HG03457 (cell line): Measurements from ENCODE around the gene RAB17.

Experiments
- ATAC-seq: cut with Tn5 transposase; IDR thresholded peaks from one replicate; pipeline ENCODE4 v1.9.1; 2021; ENCODE audit warnings: moderate number of reproducible peaks; ENCODE audit not compliant: unreplicated experiment

Gene RAB17

DNA sequence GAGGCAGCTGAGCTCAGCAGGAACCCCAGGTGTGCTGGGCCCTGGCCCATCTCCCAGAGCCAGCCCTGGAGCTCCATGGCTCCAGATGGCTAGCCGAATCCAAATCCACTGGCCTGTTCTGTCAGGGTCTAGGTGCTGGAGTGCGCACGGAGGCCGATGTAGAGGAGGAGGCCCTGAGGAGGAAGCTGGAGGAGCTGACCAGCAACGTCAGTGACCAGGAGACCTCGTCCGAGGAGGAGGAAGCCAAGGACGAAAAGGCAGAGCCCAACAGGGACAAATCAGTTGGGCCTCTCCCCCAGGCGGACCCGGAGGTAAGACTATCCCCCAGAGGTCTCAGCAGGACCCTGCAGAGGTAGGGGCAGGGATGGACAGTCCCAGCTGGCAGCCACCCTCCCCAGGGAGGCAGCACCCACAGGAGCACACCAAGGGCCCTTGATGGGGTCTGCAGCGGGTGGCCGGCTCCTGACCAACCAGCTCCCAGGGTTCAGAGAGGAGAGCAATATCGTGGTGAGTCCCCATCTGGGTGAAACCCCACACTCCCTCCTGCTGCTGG, 50.2 kb downstream of the RAB17 start:
- no peak for ATAC-seq

DNA sequence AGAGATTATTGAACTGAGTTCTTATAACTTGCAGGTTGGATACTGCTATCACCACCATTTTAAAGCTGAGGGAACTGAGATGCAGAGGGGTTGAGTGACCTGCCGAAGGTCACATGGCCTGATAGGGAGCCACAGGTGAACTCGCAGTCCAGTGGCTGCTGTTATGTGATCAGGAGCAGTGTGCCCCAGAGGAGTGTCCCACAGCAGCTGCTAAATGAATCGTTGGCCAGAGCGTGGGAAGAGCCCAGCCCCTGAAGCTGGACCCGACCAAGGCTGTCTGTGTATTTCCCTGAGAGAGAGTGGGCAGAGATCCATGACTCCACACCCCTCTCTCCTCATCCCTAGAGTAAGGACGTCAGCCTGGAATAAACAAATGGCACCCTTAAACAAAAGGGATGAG, 50.9 kb downstream of the RAB17 start:
- ATAC-seq: no peak

DNA sequence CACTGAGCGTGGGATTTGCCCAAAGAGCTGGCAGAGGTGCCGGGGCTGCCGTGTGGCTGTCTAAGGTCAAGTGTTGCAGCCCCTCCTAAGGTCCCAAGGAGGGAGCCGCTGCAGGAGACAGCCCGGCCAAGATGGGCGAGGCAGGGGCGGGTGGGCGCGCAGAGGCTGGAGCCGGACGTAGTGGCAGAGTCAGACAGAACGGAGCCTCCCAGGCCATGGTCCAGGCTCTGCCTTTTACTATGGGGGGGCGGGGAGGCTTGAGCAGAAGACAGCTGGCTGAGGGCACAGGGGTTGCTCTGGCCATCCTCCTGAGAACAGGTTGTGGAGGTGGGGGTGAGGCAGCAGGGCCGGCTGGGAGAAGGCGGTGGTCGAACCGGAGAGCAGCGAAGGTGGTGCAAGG, 51.6 kb downstream of the RAB17 start:
- no peak for ATAC-seq

DNA sequence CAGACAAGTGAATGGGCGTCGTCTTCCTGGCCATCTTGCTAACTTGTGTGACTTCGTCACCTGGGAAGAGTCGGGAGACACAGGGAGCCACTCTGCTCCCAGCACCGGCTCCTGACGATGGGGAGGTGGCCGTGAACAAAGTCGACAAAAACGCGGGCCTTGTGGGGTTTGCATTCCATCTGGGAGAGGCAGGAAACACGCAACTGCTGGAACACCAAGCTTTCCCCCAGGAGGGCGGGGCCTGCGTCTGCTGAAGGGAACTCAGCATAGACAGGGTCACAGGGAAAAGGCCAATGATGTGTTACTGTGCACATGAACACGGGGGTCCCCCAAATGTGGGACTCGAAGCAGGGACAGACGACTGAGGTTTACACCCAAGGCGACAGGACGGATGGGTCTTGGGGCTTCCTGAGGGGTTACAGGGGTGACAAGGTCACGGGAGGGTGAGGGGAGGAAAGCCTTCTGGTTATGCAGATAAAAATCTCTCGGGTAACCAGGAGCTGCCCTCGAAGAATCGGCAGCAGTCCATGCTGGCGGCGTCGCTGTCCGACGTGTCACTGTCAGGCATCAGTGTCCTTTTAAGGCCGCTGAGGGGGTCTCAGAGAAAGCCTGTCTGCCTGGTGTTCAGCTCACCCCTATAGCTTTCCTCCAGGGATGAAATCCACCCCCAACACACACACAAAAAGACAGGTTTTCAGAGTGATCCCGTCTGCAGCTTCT, 52.4 kb downstream of the RAB17 start:
- ATAC-seq: no peak

DNA sequence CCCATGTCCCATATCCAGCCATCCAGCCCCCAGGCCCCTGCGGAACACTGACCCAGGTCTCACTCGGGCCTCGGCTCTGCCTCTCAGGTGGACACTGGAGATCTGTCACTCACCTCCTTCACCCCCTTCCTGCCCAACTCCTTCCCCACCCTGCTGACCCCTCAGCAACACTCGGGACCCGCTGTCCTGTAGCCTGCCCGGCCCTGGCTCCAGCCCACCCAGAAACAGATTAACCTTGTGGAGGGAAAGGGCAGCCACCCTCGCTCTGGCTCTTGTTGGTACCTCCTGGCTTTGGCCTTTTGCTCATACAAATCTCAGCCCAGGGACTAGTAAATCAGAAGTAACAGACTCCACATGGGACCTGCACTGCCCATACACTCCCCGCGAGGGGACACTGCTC, 53.9 kb downstream of the RAB17 start:
- no peak for ATAC-seq

DNA sequence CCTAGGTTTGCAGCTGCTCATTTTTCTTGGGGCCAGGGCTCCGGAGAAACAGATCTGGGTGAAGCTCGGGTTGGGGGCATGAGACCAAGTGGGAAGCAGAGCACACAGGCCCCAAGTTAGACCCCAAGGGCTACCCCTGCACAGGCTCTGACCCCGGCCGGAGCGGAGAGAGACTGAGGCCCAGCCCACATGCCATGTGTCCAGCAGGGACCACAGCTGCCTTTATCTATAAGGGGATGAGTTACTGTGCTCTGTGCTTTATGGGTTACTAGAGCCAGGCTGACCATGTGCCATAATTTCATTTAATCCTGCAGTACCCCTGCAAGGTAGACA, 54.5 kb downstream of the RAB17 start:
- ATAC-seq: no peak

DNA sequence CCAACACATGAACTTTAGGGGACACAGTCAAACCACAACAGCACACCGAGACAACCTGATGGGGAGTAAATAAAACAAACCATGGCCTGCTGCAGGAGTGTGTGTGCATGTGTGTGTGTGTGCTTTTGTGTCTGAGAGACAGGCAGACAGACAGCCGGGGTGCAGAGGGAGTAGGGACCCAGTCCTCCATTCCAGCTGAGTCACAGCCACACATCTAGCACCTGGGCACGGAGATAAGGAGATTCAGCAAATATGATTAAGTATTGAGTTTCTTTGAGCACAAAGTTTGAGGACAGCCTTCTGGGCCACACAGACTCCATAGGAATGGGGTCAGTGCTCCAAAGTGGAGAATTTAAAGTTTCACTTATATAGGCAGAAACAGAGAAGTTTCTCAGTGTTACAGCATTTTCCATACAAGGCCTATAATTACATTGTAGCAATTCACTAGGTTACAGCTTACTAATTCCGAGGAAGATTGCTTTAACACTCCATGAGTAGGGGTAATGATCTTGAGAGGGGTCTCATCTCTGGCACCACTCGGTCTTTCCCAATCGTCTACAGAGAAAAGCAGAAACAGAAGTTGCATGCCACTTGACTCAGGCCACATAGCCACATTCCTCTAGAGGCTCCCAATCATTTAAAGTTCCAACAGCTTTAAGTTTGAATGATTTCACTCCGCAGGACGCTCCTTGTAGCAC, 55.0 kb downstream of the RAB17 start:
- no peak for ATAC-seq

DNA sequence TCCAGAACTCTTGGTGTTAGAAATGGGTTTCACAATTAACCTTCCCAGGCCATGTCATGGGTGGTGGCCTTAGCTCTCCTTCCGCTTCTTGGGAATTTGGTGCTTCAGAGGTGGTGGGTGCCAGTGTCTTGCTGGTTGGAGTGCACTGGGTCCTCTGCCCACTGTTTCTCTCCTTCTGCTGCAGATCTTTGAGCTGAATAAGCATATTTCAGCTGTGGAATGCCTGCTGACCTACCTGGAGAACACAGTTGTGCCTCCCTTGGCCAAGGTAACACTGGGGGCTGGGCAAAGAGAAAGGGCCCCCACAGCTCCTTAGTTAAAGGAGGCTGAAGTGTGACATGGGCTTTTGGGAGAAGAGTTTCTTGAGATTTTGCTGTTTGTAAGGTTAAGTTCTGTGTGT, 56.2 kb downstream of the RAB17 start:
- ATAC-seq: no peak

DNA sequence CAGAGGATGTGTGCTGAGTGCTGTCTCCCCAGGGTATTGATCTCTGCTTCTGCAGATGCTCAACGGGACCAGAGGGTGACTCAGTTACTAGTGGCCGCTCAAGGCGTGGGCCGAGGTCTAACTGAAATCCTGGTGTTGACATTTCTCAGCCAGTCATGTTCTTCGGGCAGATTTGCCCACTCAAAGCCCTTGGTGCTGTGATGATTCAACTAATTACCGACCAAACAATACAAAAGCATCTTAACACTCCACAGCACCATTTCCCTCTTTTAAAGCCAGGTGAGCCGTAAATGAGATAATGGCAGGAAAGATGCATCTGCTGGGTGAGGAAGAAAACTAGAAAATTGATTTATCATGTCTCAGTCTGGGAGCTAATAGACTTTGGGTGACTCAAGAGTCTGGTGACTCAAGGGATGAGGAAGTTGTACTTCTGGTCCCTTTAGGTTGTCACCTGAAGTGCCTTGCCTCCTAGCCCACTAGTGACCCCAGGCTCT, 56.8 kb downstream of the RAB17 start:
- ATAC-seq: no peak

DNA sequence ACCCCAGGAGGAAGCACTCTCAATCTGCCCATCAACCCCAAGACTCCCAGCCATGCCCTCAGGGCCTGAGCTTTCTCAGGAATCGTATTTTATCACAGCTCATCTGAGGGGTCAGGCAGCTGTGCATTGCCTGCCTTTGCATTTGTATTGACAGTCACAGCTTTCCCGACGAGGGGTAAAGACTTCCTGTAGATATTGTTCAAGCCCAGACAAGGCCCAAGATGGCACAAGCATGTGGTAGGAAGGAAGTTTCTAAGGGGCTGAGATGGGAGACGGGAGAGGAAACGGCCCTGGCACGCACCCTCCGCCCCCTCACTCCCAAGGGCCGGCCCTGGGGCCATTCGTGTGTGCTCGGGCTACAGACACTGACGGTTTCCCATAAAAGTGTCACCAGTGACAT, 58.4 kb downstream of the RAB17 start:
- ATAC-seq: no peak

DNA sequence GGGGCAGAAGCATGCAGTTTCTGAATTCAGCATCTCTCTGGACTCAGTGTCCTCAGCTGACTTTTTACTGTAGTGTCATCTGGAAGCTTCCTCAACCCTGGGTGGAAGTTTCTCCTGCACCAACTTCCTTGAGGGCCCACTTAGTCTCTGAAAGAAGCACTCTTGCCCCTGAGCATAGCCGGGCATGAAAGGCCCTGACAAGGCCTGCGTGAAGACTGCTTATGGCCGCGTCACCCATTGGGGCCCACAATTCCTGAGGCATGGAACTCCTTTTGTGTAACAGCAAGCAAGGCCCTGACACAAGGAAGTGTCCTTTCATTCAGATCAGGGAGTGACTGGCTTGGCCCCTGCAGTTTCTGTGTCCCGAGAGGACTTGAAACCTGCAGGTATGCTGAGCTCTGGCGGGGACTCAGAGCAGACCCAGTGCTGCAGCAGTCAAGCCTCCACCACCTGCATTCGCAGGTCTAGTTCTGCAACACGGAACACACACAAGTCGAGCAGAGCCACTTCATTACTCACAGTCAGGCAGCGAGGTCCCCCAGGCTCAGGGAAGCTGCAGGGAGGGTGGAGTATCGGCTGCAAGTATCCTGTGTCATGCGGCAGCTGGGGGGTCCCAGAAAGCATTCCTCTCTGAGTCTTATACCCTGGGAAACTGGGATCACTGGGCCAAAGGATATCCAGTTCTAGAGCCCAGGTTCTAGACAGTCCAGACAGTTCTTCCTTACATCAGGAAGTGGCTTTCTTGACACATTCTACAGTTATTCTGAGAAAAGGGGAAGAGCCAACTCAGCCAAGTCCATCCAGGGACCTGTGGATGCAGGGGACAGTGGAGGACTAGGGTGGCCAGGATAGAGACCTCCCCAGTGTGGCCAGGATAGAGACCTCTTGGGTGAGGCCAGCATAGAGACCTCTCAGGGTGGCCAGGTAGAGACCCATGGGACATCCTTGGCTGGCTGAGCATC, 59.8 kb downstream of the RAB17 start:
- no peak for ATAC-seq

DNA sequence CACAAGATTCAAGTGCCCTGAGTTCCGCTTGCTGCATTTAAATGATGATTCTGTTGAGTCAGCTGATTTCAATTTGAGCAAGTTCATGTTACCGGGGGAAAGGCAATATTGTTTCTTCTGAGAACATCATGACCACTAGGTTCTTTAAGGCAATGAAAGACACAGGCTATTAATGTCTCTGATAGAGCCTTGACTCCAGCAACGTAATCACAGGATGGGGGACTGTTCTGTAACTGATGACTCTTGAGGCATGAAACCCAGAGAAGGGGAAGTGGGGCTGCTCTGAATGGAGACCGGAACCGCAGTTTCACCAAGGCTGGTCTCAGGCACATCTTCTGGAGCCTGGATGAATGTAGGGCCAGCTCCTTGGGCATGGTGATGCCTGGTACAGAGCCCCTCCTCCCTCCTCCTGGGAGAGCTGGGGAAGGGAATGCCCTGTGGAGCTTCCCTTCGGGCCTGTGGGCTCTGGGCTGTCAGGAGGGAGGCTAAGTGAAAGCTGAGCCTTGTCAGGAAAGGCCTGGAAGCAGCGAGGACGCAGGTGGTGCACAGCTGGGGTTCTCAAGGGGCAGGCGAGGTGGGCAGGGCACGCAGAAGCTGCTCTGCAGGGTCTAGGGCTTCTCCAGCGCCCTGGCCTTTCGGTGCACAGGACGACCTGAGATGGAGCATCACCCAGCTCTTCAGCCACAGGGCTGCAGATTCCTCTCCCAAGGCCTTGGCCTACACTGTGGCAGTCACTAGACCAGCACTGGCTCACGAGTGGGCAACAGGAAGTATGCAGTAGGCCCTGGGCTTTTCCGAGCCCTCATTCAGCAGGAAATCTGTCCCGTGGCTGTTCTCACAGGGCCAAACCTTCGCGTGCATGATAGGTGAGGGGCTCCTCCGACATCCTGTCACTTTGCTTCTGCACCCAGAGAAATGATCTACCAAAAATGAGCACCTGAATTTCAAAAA, 60.8 kb downstream of the RAB17 start:
- ATAC-seq: peak; percentile 72

DNA sequence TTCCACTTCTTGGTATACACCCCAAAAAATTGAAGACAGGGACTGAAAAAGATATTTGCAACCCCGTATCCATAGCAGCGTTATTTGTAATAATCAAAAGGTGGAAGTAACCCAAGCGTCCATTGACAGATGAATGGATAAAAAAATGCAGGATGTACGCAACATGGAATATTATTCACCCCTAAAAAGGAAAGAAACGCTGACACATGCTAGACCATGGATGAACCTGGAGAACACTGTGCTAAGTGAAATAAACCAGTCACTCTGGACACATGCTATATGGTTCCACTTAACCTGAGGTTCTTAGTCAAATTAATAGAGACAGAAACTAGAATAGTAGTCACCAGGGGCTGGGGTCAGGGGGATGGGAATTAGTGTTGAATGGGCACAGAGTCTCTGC, 62.8 kb downstream of the RAB17 start:
- no peak for ATAC-seq

DNA sequence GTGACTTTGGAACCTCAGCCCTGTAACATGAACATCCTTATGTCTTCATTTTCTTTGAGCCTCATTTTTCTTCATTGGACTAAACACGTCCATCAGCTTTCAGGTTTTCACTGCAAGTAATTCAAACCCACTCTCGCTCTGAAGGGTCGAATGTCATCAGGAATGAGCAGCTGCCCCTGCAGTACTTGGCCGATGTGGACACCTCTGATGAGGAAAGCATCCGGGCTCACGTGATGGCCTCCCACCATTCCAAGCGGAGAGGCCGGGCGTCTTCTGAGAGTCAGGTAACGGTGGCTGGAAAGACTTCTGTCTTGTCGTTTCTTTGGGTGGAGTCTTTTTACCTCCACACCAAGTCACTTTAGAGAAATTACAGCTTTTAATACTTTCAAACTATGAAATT, 63.3 kb downstream of the RAB17 start:
- ATAC-seq: no peak

DNA sequence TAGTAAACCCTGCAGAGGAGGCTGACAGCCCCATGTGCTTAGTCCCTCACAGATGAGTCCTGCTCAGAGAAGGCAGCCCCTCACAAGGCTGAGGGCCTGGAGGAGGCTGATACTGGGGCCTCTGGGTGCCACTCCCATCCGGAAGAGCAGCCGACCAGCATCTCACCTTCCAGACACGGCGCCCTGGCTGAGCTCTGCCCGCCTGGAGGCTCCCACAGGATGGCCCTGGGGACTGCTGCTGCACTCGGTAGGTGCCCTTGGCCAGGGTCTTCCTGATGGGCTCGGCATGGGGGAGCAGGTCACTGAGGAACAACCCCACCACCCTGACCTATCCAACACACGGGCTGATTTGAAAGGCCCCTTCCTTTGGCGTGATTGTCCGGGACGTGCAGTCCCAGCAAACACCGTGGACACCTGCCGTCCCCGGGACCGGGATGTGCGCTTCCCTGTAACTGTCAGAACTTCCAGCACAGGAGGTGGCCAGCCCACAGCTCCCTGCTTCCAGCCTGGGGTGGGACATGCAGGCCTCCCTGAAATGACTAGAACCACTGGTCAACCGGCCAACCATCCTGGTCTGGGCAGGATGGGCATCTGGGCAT, 64.9 kb downstream of the RAB17 start:
- ATAC-seq: no peak

DNA sequence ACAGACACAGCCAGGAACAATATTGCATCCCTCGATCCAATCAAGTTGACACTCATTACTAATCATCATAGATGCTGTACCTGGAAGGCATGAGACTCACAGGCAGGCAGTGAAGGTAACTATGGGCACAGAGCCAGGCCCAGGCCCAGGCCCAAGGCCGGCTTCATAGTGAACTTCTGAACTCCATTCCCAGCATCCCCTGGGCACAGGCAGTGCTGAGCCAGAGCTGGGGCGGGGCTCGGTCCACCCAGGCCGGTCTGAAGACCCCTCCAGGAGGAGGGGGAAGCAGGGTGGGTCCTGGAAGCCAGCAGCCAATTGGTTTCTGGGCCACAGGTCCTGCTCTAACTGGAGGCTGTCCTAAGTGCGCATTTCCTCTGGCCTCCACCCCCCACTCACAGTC, 65.9 kb downstream of the RAB17 start:
- no peak for ATAC-seq
